PFSK-1 (cell line): Measurements from ENCODE around the gene EVI5.

Source experiments
- POLR2AphosphoS5 ChIP-seq: IDR thresholded peaks from 2 replicates; pipeline ENCODE4 v1.6.1; 2012; ENCODE audit warnings: low read depth, mild to moderate bottlenecking, control low read depth, low read length, moderate library complexity
- SIN3A ChIP-seq: IDR thresholded peaks from 2 replicates; pipeline ENCODE4 v1.6.1; 2012; ENCODE audit warnings: mild to moderate bottlenecking, low read length, moderate library complexity, borderline replicate concordance; ENCODE audit not compliant: insufficient read depth
- TAF1 ChIP-seq: IDR thresholded peaks from 2 replicates; pipeline ENCODE4 v1.6.1; 2012; ENCODE audit warnings: low read length, control low read depth, borderline replicate concordance; ENCODE audit not compliant: insufficient read depth

- TF ChIP-seq SIN3A (no peak), POLR2AphosphoS5 (no peak), TAF1 (no peak)
Measured at GRCh38 chr1:92543131-92544055, 241.5 kb downstream of the EVI5 start.
